Ascending aorta (tissue), 2 donors: ENCODE data around the gene MTG1. TPM values are rescaled to one million over a fixed set of nuclear protein-coding genes. Genes with fewer than 3 reads are reported as not detected.
"Not testable (repeated sequence)": the region's sequence is repeated elsewhere in the genome, so short reads cannot be mapped to it uniquely, and the experiment has no call there.

Experiments
- DNase-seq, 2 donors: peaks; one replicate each; pipeline ENCODE4 v3.0.0-alpha.2; 2019; ENCODE audit warnings: low spot score in 2 of 2
- H3K27ac ChIP-seq, 2 donors: fragments of 200-600 bp; sonication (generic); one replicate each; pipeline ENCODE4 v1.5.1; 2016 to 2017; ENCODE audit warnings: mild to moderate bottlenecking in 1 of 2
- H3K27me3 ChIP-seq: fragments of 200-600 bp; sonication (generic); one replicate; pipeline ENCODE4 v1.5.1; 2017
- H3K36me3 ChIP-seq, 2 donors: fragments of 200-600 bp; sonication (generic); one replicate each; pipeline ENCODE4 v1.5.1; 2016
- H3K4me1 ChIP-seq, 2 donors: fragments of 200-600 bp; sonication (generic); one replicate each; pipeline ENCODE4 v1.5.1; 2016 to 2017; ENCODE audit warnings: mild to moderate bottlenecking in 1 of 2
- H3K4me3 ChIP-seq, 2 donors: fragments of 200-600 bp; sonication (generic); one replicate each; pipeline ENCODE4 v1.5.1; 2016 to 2017; ENCODE audit warnings: mild to moderate bottlenecking in 1 of 2
- H3K9me3 ChIP-seq, 2 donors: fragments of 200-600 bp; sonication (generic); one replicate each; pipeline ENCODE4 v1.5.1; 2016
- CTCF ChIP-seq, 3 experiments: fragments of 200-600 bp in 2 of 3; fragments of 450-650 bp in 1 of 3; sonication (generic) in 2 of 3; IDR thresholded peaks; one replicate each; pipeline ENCODE4 v1.5.1; 2016 to 2019; ENCODE audit warnings: antibody characterized with exemption in 3 of 3, mild to moderate bottlenecking in 1 of 3, moderate library complexity in 1 of 3
- intact Hi-C: fragments of 100-400 bp; cut with DNase I; formaldehyde crosslinking; loops from one replicate; pipeline ENCODE4 v1.15.1; 2023
- total RNA-seq: library from RNA; depleted of rRNA; stranded (reverse); fragments of >200 nt; gene quantifications from one replicate; pipeline ENCODE4 v1.1.0, GENCODE V29; 2016

The MTG1 gene
- total RNA-seq, 1 donor from 2014 or later = 37.8 TPM

GRCh38 chr10:133465191-133465949 lies 71.4 kb downstream of the MTG1 start:
- H3K36me3 ChIP-seq = peaks cover 4 to 10% of the 10 kb centered on the region in 2 donors
- intact Hi-C loops = no loop called here

GRCh38 chr10:133465950-133466474 lies 72.1 kb downstream of the MTG1 start:
- Histone ChIP-seq H3K27me3 (no peaks in the 10 kb centered on the region), H3K4me3 (no peak overlapping the region), H3K4me1 (no peaks in the 10 kb centered on the region), H3K9me3 (no peaks in the 10 kb centered on the region), H3K36me3 (peaks cover 4 to 10% of the 10 kb centered on the region in 2 donors), H3K27ac (no peak overlapping the region)
- intact Hi-C loops = no loop called here
- DNase-seq = no peak
- no peak for TF ChIP-seq CTCF (IDR thresholded peaks at IDR 0.05)

More at GRCh38 chr10:133465191-133465949, 71.4 kb downstream of the MTG1 start:
- no peak overlapping the region for H3K4me3 ChIP-seq
- no peaks in the 10 kb centered on the region for H3K27me3 ChIP-seq
- H3K4me1 ChIP-seq = no peaks in the 10 kb centered on the region
- no peak for TF ChIP-seq CTCF (IDR thresholded peaks at IDR 0.05)
- H3K27ac ChIP-seq = no peak overlapping the region
- no peak for DNase-seq
- no peaks in the 10 kb centered on the region for H3K9me3 ChIP-seq

GRCh38 chr10:133466683-133467275 lies 72.8 kb downstream of the MTG1 start:
- no peak for DNase-seq
- Histone ChIP-seq H3K4me3 (no peak overlapping the region), H3K36me3 (peaks cover 3 to 10% of the 10 kb centered on the region in 2 donors), H3K4me1 (no peaks in the 10 kb centered on the region), H3K27ac (no peak overlapping the region), H3K9me3 (no peaks in the 10 kb centered on the region), H3K27me3 (no peaks in the 10 kb centered on the region)
- intact Hi-C loops = no loop called here
- no peak for TF ChIP-seq CTCF (IDR thresholded peaks at IDR 0.05)

GRCh38 chr10:133467286-133467911 lies 73.4 kb downstream of the MTG1 start:
- H3K4me1 ChIP-seq = no peaks in the 10 kb centered on the region
- H3K27me3 ChIP-seq = no peaks in the 10 kb centered on the region
- H3K27ac ChIP-seq = no peak overlapping the region
- no peak for DNase-seq
- intact Hi-C loops = no loop called here
- H3K4me3 ChIP-seq = no peak overlapping the region
- no peak for TF ChIP-seq CTCF (IDR thresholded peaks at IDR 0.05)
- no peaks in the 10 kb centered on the region for H3K9me3 ChIP-seq
- peaks cover 0 to 10% of the 10 kb centered on the region in 2 donors for H3K36me3 ChIP-seq

GRCh38 chr10:133469205-133469604 lies 75.2 kb downstream of the MTG1 start:
- H3K27ac ChIP-seq, H3K36me3 ChIP-seq, H3K9me3 ChIP-seq, intact Hi-C loops, H3K27me3 ChIP-seq, H3K4me3 ChIP-seq, DNase-seq, H3K4me1 ChIP-seq: not testable (repeated sequence)
